MCF 10A (cell line): ENCODE data around the gene CD151. TPM values are rescaled to one million over a fixed set of nuclear protein-coding genes. Genes with fewer than 3 reads are reported as not detected.
A peak's percentile ranks its signal among the peaks of the same experiment; 100 is the strongest.

Source experiments
- BruUV-seq: library from RNA; stranded (reverse); fragments of 400-500 nt; replicated peaks from 2 replicates; lab custom pipeline; 2021; lab: Mats Ljungman, UMichigan
- CTCF ChIA-PET: fragments of 300-600 bp; sonication (Branson Sonifier 250); formaldehyde crosslinking; extraction: SDS; loops from one replicate; lab custom pipeline; 2021; ENCODE audit warnings: antibody characterized with exemption, inconsistent platforms; lab: Yijun Ruan, JAX
- POLR2A ChIA-PET: fragments of 300-600, 350-650 bp; sonication (Branson Sonifier 250); formaldehyde crosslinking; extraction: SDS; loops from one replicate; lab custom pipeline; 2020; ENCODE audit warnings: antibody characterized with exemption, inconsistent platforms; lab: Yijun Ruan, JAX
- DNase-seq: peaks from one replicate; pipeline ENCODE4 v3.0.0-alpha.2; 2018; ENCODE audit not compliant: unreplicated experiment
- H3K27ac Mint-ChIP-seq: one replicate; pipeline ENCODE4 v1.8.0; 2022; ENCODE audit warnings: mild to moderate bottlenecking, low read depth, mixed read lengths; ENCODE audit not compliant: unreplicated experiment
- H3K27me3 Mint-ChIP-seq: one replicate; pipeline ENCODE4 v1.8.0; 2022; ENCODE audit warnings: mixed read lengths; ENCODE audit not compliant: insufficient read depth, unreplicated experiment
- H3K36me3 Mint-ChIP-seq: one replicate; pipeline ENCODE4 v1.8.0; 2022; ENCODE audit warnings: mild to moderate bottlenecking, moderate library complexity, mixed read lengths; ENCODE audit not compliant: insufficient read depth, unreplicated experiment
- H3K4me1 Mint-ChIP-seq: one replicate; pipeline ENCODE4 v1.8.0; 2022; ENCODE audit warnings: mixed read lengths; ENCODE audit not compliant: insufficient read depth, unreplicated experiment
- H3K4me3 Mint-ChIP-seq: one replicate; pipeline ENCODE4 v1.8.0; 2022; ENCODE audit warnings: mild to moderate bottlenecking, moderate library complexity, mixed read lengths; ENCODE audit not compliant: unreplicated experiment
- H3K9me3 Mint-ChIP-seq: one replicate; pipeline ENCODE4 v1.8.0; 2022; ENCODE audit warnings: mixed read lengths; ENCODE audit not compliant: unreplicated experiment
- CTCF ChIP-seq: fragments of 200-600 bp; IDR thresholded peaks from one replicate; pipeline ENCODE4 v1.8.0; 2022; ENCODE audit warnings: antibody characterized with exemption, mild to moderate bottlenecking; ENCODE audit not compliant: unreplicated experiment
- intact Hi-C: fragments of 100-400 bp; cut with micrococcal nuclease; formaldehyde crosslinking; loops from 2 replicates; pipeline ENCODE4 v1.14.1; 2022
- total RNA-seq: library from RNA; stranded (reverse); gene quantifications from 2 replicates; pipeline ENCODE4 v1.2.3, GENCODE V29; 2022

Gene CD151
- total RNA-seq, 1 experiment from 2014 or later: 412 TPM

GRCh38 chr11:803467-803742, 29.3 kb upstream of the CD151 start:
- Mint-ChIP-seq H3K36me3 (peaks cover 26% of the 10 kb centered on the region), H3K9me3 (no peaks in the 10 kb centered on the region), H3K27ac (no peak overlapping the region), H3K4me1 (peaks cover 6% of the 10 kb centered on the region), H3K4me3 (peak overlapping the region; percentile 75), H3K27me3 (no peaks in the 10 kb centered on the region)
- no TSS peak for BruUV-seq
- no peak for DNase-seq
- TF ChIP-seq CTCF: no peak
- ChIA-PET POLR2A (interaction anchor here (0.6 to 8.3 kb wide), 9 partner anchors 8 to 228 kb away, joined by 3 to 149 read pairs (median 6); partner anchors contain the start of genes PHRF1 and PNPLA2), CTCF (interaction anchor here (0.6 to 1.2 kb wide), 2 partner anchors 78 to 765 kb away, joined by 3 to 4 read pairs; no protein-coding TSS in a partner anchor)
- intact Hi-C loops: no loop called here

- POLR2A ChIA-PET: interaction anchor here (0.7 to 8.3 kb wide), 13 partner anchors 8 to 228 kb away, joined by 3 to 149 read pairs (median 5); partner anchors contain the start of genes PHRF1 and PNPLA2
- peak; percentile 63 for DNase-seq
- no TSS peak for BruUV-seq
Measured at GRCh38 chr11:803770-804598, 28.8 kb upstream of the CD151 start.

GRCh38 chr11:804599-804964, 28.2 kb upstream of the CD151 start:
- no TSS peak for BruUV-seq
- POLR2A ChIA-PET: interaction anchor here (0.5 to 8.3 kb wide), 15 partner anchors 8 to 227 kb away, joined by 3 to 149 read pairs (median 5); partner anchors contain the start of gene PNPLA2
- TF ChIP-seq CTCF: no peak
- intact Hi-C loops: no loop called here
- Mint-ChIP-seq H3K4me3 (peak overlapping the region; percentile 75), H3K27me3 (no peaks in the 10 kb centered on the region), H3K4me1 (peaks cover 6% of the 10 kb centered on the region), H3K27ac (no peak overlapping the region), H3K9me3 (no peaks in the 10 kb centered on the region), H3K36me3 (peaks cover 26% of the 10 kb centered on the region)
- no peak for DNase-seq
- CTCF ChIA-PET: interaction anchor here (0.9 kb wide), 1 partner anchor 20 kb away, joined by 4 read pairs; no protein-coding TSS in a partner anchor

More at GRCh38 chr11:803770-804598, 28.8 kb upstream of the CD151 start:
- TF ChIP-seq CTCF: no peak
- Mint-ChIP-seq H3K4me1 (peaks cover 6% of the 10 kb centered on the region), H3K4me3 (peak overlapping the region; percentile 75), H3K27me3 (no peaks in the 10 kb centered on the region), H3K27ac (no peak overlapping the region), H3K9me3 (no peaks in the 10 kb centered on the region), H3K36me3 (peaks cover 26% of the 10 kb centered on the region)
- CTCF ChIA-PET: interaction anchor here (0.9 to 1.2 kb wide), 2 partner anchors 20 to 78 kb away, joined by 4 read pairs; no protein-coding TSS in a partner anchor
- intact Hi-C loops: no loop called here
